GM12874 (cell line): Measurements from ENCODE around the gene CBX8.

Source experiments
- CTCF ChIP-seq: IDR thresholded peaks from 2 replicates; pipeline ENCODE4 v1.5.1; 2011; ENCODE audit warnings: low read depth, mild to moderate bottlenecking, control low read depth, low read length, moderate library complexity; ENCODE audit not compliant: insufficient read depth

Gene CBX8

GRCh38 chr17:79799538-79800324 lies 2.9 kb upstream of the CBX8 start:
- no peak for TF ChIP-seq CTCF

DNA sequence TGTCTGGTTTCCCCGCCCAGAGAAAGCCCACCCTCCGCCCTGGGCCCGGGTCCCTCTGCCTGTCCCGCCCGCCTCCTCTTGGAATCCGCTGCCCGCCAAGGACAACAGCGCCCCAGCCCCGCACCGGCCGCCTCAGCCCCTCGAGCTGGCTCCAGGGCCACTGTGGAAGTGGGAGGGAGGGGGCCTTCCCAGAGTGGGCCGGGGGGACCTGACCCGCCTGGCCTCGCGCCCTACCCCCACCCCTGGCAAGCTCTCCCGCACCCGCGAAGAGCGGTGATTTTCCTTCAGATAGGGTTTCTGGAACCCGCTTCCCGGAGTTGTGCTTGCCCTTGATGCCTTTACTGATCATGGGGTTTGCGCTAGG lies 2.3 kb upstream of the CBX8 start:
- TF ChIP-seq CTCF, result no peak

DNA sequence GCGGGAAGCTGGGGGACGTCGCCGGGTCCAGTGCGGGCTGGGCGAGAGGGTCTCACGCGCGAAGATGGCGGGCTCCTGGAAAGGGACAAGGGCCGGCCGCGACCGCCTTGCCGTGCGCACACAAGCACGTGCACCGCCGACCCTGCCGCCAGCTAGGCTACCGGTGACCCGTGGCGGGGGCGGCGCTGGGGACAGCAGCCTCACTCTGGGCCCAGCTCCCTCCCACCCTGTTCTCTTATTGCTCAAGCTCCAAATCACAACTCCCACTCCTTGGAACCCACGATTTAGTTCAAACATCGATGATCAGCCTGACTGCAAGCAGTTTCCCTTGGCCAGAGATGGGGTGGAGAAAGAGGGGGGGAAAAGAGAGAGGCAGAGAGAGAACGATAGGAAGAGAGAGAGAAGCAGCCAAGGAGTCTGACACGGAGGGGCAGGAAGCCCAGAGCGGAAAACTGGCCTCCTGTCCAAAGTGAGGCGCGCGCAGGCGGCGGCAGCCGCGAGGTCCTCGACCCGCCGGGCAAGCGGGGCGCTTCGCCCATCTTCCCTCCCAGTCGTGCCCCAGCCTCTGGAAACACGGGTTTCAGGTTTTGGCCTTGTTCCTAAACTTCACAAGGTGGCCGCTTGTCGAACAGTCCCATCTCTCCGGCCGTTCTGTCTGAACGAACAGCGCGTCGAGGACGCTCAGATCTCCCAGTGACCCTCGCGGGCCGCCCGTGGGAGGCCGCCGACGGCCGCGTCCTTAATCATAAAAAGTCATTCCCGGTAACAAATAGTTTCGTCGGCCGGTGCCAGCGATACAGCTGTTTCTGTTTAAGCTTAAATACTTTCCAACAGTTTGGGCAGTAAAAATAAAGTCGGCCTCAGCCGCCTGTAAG lies 1.7 kb upstream of the CBX8 start:
- TF ChIP-seq CTCF, result no peak

- TF ChIP-seq CTCF, result no peak
Measured at GRCh38 chr17:79797492-79798298, 818 bp upstream of the CBX8 start.

DNA sequence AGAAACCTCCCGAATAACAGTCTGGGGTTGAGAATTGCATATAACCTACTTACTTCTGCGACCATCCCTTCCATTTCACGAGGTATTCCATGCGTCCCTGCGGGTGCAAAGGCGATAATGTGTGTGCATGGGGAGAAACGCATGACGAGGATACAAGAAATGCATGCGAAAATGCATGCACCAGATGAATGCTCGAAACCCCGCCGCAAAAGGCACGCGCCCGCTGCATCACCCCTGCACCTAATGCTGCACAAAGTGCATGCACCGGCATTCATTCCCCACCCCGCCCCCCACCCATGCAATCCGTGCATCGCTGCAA lies 474 bp downstream of the CBX8 start:
- TF ChIP-seq CTCF, result no peak

GRCh38 chr17:79795795-79796443 lies 958 bp downstream of the CBX8 start:
- no peak for TF ChIP-seq CTCF
